ENCODE results near the gene IQCM. TPM values are rescaled to one million over a fixed set of nuclear protein-coding genes. Genes with fewer than 3 reads are reported as not detected.

IQCM gene
- total and polyA plus RNA-seq, 10 of the 15 experiments (the other 5 are each of a cell fraction or from before 2014, with no cell fraction given): not detected

DNA sequence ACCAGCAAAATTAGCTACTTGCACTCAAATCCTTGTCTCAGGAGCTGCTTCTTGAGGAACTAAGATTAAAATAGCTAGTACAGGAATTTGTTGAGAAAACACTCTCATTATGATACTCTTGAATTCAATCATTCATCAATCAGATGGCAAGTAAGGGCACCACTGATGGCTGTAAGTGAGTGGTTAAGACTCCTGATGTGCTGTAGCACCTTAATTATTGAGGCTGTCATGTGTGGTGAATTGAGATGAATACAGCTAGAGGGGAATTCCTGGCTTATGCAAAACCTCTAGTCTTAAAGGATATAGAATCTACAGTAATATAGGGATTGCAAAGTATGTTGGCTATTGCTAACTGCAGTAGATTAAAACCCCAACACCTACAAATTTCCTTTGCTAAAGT lies 509.1 kb downstream of the IQCM start:
- TF ChIP-seq, protein P1, sequence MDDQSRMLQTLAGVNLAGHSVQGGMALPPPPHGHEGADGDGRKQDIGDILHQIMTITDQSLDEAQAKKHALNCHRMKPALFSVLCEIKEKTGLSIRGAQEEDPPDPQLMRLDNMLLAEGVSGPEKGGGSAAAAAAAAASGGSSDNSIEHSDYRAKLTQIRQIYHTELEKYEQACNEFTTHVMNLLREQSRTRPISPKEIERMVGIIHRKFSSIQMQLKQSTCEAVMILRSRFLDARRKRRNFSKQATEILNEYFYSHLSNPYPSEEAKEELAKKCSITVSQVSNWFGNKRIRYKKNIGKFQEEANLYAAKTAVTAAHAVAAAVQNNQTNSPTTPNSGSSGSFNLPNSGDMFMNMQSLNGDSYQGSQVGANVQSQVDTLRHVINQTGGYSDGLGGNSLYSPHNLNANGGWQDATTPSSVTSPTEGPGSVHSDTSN (IDR thresholded peaks at IDR 0.05; ENCODE audit: insufficient replicate concordance, low read depth, low read length): no peak
- TF ChIP-seq MTA2 (IDR thresholded peaks at IDR 0.05; ENCODE audit: low read depth) (0 out of 2 replicates have a peak, but pooled peaks have one; percentile 10), EP300 (IDR thresholded peaks at IDR 0.05; ENCODE audit: borderline replicate concordance in 1 of 2, control insufficient read depth in 1 of 2, low read depth in 2 of 2, low read length in 2 of 2) (0 out of 4 replicates have a peak, but pooled peaks of 1 of the 2 experiments have one; percentile 14), ETV6 (conservative IDR thresholded peaks at IDR 0.05 in 1 of 2, IDR thresholded peaks at IDR 0.05 in 1 of 2; ENCODE audit: borderline replicate concordance in 1 of 2, low read depth in 1 of 2) (no peak), CBX5 (IDR thresholded peaks at IDR 0.05; ENCODE audit: low read depth) (no peak), POLR2A (IDR thresholded peaks at IDR 0.05; ENCODE audit: low read depth, low read length) (no peak), DPF2 (IDR thresholded peaks at IDR 0.05) (0 out of 2 replicates have a peak, but pooled peaks have one; percentile 21)
- TF ChIP-seq, protein P2, sequence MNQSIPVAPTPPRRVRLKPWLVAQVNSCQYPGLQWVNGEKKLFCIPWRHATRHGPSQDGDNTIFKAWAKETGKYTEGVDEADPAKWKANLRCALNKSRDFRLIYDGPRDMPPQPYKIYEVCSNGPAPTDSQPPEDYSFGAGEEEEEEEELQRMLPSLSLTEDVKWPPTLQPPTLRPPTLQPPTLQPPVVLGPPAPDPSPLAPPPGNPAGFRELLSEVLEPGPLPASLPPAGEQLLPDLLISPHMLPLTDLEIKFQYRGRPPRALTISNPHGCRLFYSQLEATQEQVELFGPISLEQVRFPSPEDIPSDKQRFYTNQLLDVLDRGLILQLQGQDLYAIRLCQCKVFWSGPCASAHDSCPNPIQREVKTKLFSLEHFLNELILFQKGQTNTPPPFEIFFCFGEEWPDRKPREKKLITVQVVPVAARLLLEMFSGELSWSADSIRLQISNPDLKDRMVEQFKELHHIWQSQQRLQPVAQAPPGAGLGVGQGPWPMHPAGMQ (IDR thresholded peaks at IDR 0.05; ENCODE audit: borderline replicate concordance): no peak
- no peak overlapping the region for H3K4me2 ChIP-seq (ENCODE audit: control insufficient read depth, insufficient read depth)
- no peaks in the 10 kb centered on the region for H3K79me2 ChIP-seq (ENCODE audit: control insufficient read depth, insufficient read depth, low read length)
- ChIA-PET CTCF (no interaction called here), POLR2A (no interaction called here), RAD21 (ENCODE audit: unreplicated experiment) (no interaction called here), SMC1A (ENCODE audit: uncharacterized antibody, unreplicated experiment) (no interaction called here)
- H3K27me3 ChIP-seq (replicated peaks in 1 of 2; ENCODE audit: control insufficient read depth in 2 of 2, insufficient read depth in 2 of 2, low read length in 1 of 2): no peaks in the 10 kb centered on the region
- no peak overlapping the region for H3K27ac ChIP-seq (ENCODE audit: control insufficient read depth, insufficient read depth)
- ATAC-seq (peak; percentile 87), FAIRE-seq (no peak), DNase-seq (ENCODE audit: low read depth, low spot score) (no peak)
- in situ Hi-C loops (cut with MboI): no loop called here
- H3K4me3 ChIP-seq: no peak overlapping the region
- H4K20me1 ChIP-seq (ENCODE audit: control insufficient read depth, insufficient read depth): no peaks in the 10 kb centered on the region
- no peaks in the 10 kb centered on the region for H3K36me3 ChIP-seq (ENCODE audit: control insufficient read depth in 2 of 2, insufficient read depth in 2 of 2, low read length in 1 of 2)
- no peaks in the 10 kb centered on the region for H3K9me3 ChIP-seq (replicated peaks; ENCODE audit: control insufficient read depth, insufficient read depth, low read length)
- H3K9ac ChIP-seq (ENCODE audit: control insufficient read depth, insufficient read depth, low read length): no peak overlapping the region
- no peaks in the 10 kb centered on the region for H3K4me1 ChIP-seq (ENCODE audit: control insufficient read depth, insufficient read depth, low read length)
- intact Hi-C loops (cut with micrococcal nuclease; ENCODE audit: unreplicated experiment): no loop called here
- no TSS peak for BruUV-seq (replicated peaks)
- no peak overlapping the region for H2AFZ ChIP-seq (ENCODE audit: control insufficient read depth, low read depth, low read length)
